ENCODE results near the gene SHB.

DNA sequence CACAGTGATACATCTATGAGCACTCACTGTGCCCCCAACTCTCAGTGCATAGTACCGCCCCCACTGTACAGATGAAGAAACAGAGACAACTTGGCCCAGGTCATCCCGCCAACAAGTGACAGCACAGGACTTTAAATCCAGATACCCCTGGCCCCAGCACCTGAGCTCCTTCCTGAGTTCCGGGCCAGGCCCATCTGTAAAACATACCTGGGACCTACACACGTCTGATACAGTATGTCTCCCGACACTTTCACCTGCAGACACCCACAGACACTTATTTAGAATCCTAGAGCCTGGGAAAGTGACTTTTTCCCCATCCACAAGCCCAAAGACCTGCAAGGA is 104.3 kb downstream of the SHB start:
- TF ChIP-seq, protein P1, sequence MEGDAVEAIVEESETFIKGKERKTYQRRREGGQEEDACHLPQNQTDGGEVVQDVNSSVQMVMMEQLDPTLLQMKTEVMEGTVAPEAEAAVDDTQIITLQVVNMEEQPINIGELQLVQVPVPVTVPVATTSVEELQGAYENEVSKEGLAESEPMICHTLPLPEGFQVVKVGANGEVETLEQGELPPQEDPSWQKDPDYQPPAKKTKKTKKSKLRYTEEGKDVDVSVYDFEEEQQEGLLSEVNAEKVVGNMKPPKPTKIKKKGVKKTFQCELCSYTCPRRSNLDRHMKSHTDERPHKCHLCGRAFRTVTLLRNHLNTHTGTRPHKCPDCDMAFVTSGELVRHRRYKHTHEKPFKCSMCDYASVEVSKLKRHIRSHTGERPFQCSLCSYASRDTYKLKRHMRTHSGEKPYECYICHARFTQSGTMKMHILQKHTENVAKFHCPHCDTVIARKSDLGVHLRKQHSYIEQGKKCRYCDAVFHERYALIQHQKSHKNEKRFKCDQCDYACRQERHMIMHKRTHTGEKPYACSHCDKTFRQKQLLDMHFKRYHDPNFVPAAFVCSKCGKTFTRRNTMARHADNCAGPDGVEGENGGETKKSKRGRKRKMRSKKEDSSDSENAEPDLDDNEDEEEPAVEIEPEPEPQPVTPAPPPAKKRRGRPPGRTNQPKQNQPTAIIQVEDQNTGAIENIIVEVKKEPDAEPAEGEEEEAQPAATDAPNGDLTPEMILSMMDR (IDR thresholded peaks at IDR 0.05), result no peak
- TF ChIP-seq POLR2A (IDR thresholded peaks at IDR 0.05), result no peak
- TF ChIP-seq POLR2AphosphoS5 (IDR thresholded peaks at IDR 0.05), result no peak
- TF ChIP-seq EP300 (IDR thresholded peaks at IDR 0.05), result no peak
